GM21381 (cell line): Measurements from ENCODE around the gene PBX3.

Source experiments
- ATAC-seq: cut with Tn5 transposase; IDR thresholded peaks from one replicate; pipeline ENCODE4 v1.9.1; 2021; ENCODE audit warnings: mild to moderate bottlenecking, moderate library complexity; ENCODE audit not compliant: unreplicated experiment

PBX3 gene

GRCh38 chr9:125968714-125969374 is 221.7 kb downstream of the PBX3 start:
- ATAC-seq: no peak

DNA sequence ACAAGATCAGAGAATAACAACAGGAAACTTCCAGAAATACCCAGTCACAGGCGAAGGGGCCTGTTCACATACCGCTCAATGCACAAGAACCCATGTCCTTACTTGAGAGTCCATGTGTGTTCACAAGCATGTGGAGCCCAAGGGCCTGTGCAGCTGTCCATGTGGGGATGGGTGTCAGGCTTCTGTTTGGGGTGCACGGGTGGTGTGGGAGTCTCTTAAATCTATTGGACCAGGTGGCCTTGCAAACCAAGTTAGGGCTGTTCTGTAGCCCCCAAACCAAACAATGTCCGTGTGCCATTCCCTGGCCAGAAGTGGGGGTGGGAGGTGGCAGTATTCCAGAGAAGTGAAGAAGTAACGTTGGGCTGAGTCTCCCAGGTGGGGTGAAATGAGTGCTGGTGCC is 222.3 kb downstream of the PBX3 start:
- ATAC-seq: no peak

GRCh38 chr9:125969868-125970267 is 222.7 kb downstream of the PBX3 start:
- ATAC-seq: no peak

DNA sequence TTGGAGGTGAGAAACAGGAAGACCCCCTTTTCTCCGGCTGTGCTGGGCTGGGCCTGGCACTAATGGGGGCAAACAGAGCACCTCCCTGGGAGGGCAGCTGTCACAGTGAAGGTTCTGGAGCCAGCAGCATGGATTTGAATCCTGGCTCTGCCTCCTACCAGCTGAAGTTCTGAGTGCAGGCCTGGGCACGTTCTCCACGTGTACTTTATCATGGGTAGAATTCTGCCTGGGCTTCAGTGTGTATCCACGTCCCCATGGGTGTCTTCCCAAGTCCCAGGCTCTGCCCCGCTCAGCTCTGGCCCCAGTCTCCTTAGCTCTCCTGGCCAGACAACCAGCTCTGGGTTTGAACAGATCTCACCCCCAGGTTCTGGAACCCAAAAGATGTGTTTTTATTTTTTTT is 223.2 kb downstream of the PBX3 start:
- no peak for ATAC-seq

- no peak for ATAC-seq
Observed at GRCh38 chr9:125971050-125971449, 223.9 kb downstream of the PBX3 start.

GRCh38 chr9:125972012-125972729 is 225.0 kb downstream of the PBX3 start:
- no peak for ATAC-seq

GRCh38 chr9:125973547-125973946 is 226.4 kb downstream of the PBX3 start:
- ATAC-seq: no peak

DNA sequence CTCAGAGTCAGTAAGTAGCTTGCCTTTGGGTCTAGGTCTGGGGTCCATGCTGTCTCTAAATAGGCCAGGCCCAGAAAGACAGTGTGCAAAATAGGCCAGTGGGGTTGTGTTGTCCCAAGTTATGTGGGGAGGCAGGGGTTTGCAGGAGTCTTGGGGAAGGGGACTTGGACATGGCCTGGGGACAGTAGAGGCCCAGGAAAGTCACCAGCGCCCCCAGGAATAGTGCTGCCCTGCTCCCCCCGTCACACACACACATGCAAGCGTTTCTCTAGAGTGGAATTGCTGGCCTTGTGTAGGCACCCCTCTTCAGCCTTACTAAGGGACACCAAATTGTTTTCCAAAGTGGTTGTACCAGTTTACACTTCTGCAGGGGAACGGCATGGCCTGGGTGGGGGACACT is 227.5 kb downstream of the PBX3 start:
- no peak for ATAC-seq

DNA sequence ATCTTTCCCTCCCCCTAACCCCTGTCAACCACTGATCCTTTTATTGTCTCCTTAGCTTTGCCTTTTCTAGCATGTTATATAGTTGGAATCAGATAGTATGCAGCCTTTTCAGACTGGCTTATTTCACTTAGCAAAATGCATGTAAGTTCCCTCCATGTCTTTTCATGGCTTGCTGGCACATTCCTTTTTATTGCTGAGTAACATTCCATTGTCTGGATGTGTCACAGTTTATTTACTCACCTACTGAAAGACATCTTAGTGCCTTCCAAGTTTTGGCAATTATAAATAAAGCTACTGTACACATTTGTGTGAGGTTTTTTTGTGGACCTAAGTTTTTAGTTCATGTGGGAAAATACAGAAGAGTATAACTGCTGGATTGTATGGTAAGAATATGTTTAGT is 230.1 kb downstream of the PBX3 start:
- no peak for ATAC-seq

DNA sequence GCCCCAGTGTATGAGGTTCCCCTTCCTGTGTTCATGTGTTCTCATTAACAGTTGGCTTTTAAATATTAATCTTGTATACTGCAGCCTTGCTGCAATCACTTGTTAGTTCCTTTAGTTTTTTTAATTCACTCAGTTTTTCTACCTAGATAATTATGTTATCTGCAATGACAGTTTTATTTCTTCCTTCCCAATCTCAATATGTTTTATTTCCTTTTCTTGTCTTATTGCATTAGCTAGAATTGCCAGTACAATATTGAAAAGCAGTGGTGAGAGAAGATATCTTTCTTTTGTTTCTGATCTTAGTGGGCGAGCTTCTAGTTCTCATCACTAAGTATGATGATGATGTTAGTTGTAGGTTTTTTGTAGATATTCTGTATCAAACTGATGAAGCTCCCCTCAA is 232.2 kb downstream of the PBX3 start:
- no peak for ATAC-seq

DNA sequence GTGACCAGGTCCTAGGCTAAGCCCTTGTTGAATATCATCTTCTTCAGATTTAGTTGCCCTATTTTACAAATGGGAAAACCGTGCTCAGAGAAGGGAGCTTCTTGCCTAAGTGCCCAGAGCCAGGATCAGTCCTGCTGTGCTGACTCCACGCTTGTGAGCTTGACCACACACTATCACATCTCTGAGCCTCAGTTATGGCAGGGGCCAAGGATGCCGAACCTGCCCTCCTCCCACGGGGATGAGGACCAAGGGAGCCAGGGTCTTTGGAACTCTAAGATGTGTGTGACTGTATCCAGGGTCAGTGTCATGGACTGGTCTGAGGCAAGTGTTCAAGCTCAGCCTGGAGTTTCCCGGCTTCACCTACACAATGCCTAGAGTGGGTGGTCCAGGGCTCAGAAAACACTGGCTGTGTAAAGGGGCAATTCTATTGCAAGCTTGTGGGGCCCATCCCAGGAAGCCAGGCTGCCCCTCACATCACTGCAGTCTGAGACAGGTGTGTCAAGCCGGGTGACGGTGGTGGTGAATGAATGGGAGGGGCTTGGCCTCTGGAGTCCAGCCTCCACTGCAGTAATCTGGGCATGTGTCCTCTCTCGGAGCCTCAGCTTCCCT is 235.7 kb downstream of the PBX3 start:
- ATAC-seq: no peak

DNA sequence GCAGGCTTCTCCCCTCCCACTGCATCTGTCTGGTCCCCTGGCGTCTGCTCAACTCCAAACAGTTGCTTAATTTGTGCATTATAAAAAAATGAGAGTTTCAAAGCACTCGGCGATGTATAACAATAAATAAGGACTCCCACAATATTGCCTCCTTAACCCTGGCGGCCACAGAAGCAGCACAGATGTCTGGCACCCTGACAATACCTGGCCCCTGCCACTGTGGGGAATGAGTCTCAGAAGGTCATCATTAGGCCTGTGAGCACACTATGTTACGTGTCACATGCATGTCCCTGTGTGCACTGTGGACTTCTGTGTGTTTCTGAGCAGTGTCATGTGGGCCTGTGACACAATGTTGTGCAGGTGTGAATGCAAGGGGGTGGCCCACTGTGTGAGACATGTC is 236.5 kb downstream of the PBX3 start:
- no peak for ATAC-seq

DNA sequence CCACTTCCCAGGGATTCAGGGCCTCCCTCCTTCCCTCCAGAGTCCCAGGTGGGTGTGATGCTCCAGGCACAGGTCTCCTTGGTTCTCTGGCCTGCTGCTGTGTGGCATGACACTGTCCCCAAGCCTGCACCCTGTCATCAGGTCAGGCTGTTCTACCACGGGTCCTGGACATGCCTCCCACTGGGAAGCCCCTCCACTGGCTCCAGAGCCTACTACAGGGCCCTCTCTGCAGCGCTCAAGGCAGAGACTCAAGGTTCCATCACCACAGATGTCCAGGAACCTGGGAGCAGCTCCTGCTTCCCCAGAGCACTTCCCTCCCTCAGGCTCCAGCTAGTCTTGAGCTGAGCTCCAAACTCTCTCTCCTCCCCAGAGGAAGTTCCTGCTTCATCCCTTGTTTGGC is 237.3 kb downstream of the PBX3 start:
- no peak for ATAC-seq

DNA sequence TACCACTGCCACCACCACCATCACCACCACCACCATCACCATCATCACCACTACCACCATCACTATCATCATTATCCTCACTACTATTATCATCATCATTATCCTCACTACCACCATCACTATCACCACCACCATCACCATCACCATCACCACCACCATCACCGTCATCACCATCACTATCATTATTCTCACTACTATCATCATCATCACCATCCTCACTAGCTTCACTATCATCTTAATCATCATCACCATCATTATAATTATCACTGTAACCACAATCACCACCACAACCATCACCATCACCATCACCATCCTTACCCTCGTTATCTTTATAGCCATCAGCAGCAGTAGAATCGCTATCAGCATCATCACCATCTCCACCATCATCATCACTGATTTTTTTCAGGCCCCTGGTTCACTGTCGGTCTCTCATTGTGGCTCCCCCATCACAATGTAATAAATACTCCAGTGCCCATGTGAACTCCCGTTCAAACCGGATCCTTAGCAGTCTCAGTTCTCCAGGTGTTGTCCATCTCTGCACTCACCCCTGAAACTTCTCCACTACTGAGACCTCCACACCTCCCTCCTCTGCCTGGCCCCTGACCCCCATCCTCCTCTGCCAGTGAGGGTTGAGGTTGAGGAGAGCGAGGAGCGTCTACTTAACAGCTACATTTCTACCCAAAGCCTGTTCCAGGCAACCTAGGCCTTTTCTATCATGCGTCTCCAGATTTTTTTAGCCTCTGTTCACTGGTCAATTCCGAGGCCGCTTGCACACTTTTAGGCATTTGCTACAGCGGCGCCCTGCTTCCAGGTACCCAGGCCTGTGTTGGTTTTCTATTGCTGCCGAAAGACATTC is 238.2 kb downstream of the PBX3 start:
- ATAC-seq: no peak

DNA sequence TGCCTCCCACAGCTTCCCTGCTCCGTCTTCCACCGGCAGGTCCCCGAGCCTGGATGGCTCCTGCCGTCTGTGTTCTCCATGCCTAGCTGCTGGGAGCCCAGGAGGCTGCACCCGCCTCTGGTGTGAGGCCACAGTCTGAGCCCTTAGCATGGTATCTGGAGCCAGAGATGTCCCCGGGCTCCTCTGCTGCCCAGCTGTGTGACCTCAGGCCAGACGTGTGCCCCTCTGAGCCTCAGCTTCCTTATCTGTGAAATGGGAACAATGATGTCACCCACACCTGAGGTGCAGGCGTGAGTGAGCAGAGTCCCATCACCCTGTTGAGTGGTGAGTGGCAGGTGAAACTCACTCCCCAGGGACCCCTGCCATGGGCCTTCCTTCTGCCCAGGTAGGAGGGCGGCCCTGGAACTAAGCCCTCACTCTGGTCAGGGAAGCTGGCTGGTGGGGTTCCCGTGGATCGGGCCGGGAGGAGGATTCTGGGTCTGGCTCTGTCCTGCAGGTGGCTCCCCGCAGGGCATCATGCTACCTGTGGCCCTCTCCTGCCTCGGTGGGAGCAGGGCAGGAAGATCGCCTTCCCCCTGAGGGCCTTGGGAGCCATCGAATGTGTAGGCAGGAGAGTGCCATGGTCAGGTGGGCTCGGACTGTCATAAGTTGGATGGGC is 239.0 kb downstream of the PBX3 start:
- ATAC-seq: no peak

- no peak for ATAC-seq
Observed at GRCh38 chr9:125986966-125987365, 239.8 kb downstream of the PBX3 start.

DNA sequence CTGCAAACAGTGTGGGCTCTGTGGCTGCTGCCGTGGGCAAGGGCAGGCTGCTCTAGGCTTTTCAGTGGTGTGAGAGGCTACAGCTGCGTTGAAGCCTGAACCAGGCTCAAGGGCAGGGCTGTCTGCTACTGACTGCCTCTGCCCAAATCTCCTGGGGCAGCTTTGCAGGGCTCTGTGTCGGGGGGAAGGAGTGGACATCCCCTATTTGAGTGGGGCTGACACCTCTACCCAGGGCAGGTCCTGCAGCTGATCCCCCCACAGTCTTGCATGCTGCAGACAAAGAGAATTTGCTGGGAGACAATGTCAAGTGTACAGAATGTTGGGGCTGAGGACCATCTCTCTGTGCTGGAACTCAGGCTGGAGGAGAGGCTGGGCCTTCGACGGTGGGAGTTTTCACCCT is 240.2 kb downstream of the PBX3 start:
- ATAC-seq: no peak

- ATAC-seq: no peak
Observed at GRCh38 chr9:125988479-125989050, 241.4 kb downstream of the PBX3 start.

- no peak for ATAC-seq
Observed at GRCh38 chr9:125989090-125989501, 241.9 kb downstream of the PBX3 start.

DNA sequence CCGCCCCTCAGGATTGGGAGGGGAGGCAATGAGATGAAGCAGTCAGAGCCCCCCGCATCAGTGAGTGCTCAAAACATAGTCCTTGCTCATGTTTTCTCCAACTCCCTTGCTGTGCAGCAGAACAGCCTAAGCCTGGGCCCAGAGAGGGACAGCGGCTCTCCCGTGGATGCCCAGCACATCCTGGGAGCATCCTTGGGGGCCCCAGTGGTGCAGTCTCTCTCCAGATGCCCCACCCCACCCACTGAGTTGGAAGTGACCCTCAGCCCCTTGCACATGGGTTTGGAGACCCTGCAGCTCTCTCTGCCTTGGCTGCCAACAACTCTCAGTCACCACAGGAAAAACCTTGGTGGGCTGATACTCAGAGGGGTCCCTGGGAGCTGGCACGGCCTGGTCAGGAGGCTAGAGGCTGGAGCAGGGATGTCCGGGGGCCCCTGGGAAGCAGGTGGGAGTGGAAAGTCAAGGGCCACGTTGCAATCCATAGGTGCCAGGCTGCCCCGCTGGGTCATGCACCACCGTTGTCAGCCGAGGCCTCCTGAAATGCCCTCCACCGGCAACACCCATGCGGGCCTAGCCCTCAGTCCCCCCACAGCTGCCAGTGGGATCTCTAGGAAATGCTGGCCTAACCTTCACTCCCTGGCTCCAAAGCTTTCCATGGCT is 242.5 kb downstream of the PBX3 start:
- no peak for ATAC-seq
